ENCODE data around the gene CORO2B.

CORO2B gene

GRCh38 chr15:68706256-68706655 is 127.5 kb downstream of the CORO2B start:
- H3K27me3 ChIP-seq (replicated peaks in 2 of 5; ENCODE audit: control insufficient read depth in 4 of 5, insufficient read depth in 5 of 5, low read length in 4 of 5): no peaks in the 10 kb centered on the region
- CTCF ChIA-PET: interaction anchor here (0.6 kb wide), 1 partner anchor 177 kb away, joined by 3 read pairs; no protein-coding TSS in a partner anchor
- no peak overlapping the region for H3K27ac ChIP-seq (ENCODE audit: insufficient read depth in 1 of 2, low read depth in 1 of 2, low read length in 2 of 2, poor library complexity in 1 of 2, severe bottlenecking in 2 of 2)
- no peak for DNase-seq
- POLR2A ChIA-PET: no interaction called here
- no peak overlapping the region for H3K4me3 ChIP-seq (ENCODE audit: control insufficient read depth in 1 of 7, extremely low read depth in 1 of 7, insufficient read depth in 4 of 7, low read depth in 2 of 7, low read length in 6 of 7)
- H3K4me1 ChIP-seq (ENCODE audit: control extremely low read depth in 1 of 4, control insufficient read depth in 4 of 4, insufficient read depth in 4 of 4, low read length in 3 of 4): peaks cover 0 to 13% (median 8%) of the 10 kb centered on the region in 4 experiments
- no peaks in the 10 kb centered on the region for H3K9me3 ChIP-seq (ENCODE audit: control extremely low read depth in 1 of 5, control insufficient read depth in 4 of 5, insufficient read depth in 2 of 5, low read depth in 1 of 5, low read length in 4 of 5)
- 95% methylated on average over 4 of the region's 4 CpGs for WGBS (ENCODE audit: insufficient coverage)
- no peaks in the 10 kb centered on the region for H3K36me3 ChIP-seq (ENCODE audit: control insufficient read depth in 4 of 4, insufficient read depth in 4 of 4, low read length in 3 of 4)

- ChIA-PET CTCF (no interaction called here), POLR2A (no interaction called here)
- no peak for DNase-seq
- H3K36me3 ChIP-seq (ENCODE audit: control insufficient read depth in 4 of 4, insufficient read depth in 4 of 4, low read length in 3 of 4): no peaks in the 10 kb centered on the region
- whole genome bisulfite sequencing (ENCODE audit: insufficient coverage): 96% methylated on average over 11 of the region's 11 CpGs
- H3K4me1 ChIP-seq (ENCODE audit: control extremely low read depth in 1 of 4, control insufficient read depth in 4 of 4, insufficient read depth in 4 of 4, low read length in 3 of 4): peaks cover 0 to 13% (median 8%) of the 10 kb centered on the region in 4 experiments
- H3K9me3 ChIP-seq (ENCODE audit: control extremely low read depth in 1 of 5, control insufficient read depth in 4 of 5, insufficient read depth in 2 of 5, low read depth in 1 of 5, low read length in 4 of 5): no peaks in the 10 kb centered on the region
- no peak overlapping the region for H3K4me3 ChIP-seq (ENCODE audit: control insufficient read depth in 1 of 7, extremely low read depth in 1 of 7, insufficient read depth in 4 of 7, low read depth in 2 of 7, low read length in 6 of 7)
- no peak overlapping the region for H3K27ac ChIP-seq (ENCODE audit: insufficient read depth in 1 of 2, low read depth in 1 of 2, low read length in 2 of 2, poor library complexity in 1 of 2, severe bottlenecking in 2 of 2)
- H3K27me3 ChIP-seq (replicated peaks in 2 of 5; ENCODE audit: control insufficient read depth in 4 of 5, insufficient read depth in 5 of 5, low read length in 4 of 5): no peaks in the 10 kb centered on the region
These were observed 128.1 kb downstream of the CORO2B start for GRCh38 chr15:68706931-68707330.

DNA sequence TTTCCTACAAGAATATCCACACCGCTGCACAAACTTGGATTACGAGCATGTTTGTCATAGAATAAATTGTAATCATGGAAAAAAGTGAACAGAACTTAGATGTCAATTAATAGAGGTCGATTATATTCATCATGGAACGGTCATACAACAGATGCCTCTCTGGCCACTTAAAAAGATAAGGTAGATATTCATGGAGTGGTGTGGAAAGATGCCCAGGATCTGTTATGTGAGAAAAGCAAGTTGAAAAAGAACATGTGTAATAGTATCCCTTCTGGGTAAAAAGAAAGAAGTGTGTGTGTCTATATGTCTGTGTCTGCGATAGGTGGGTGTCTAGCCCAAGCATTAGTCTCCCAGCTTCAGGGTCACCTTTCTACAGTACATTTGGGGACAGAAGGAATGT is 128.6 kb downstream of the CORO2B start:
- Histone ChIP-seq H3K27me3 (replicated peaks in 2 of 5; ENCODE audit: control insufficient read depth in 4 of 5, insufficient read depth in 5 of 5, low read length in 4 of 5) (no peaks in the 10 kb centered on the region), H3K4me3 (ENCODE audit: control insufficient read depth in 1 of 7, extremely low read depth in 1 of 7, insufficient read depth in 4 of 7, low read depth in 2 of 7, low read length in 6 of 7) (no peak overlapping the region), H3K9me3 (ENCODE audit: control extremely low read depth in 1 of 5, control insufficient read depth in 4 of 5, insufficient read depth in 2 of 5, low read depth in 1 of 5, low read length in 4 of 5) (no peaks in the 10 kb centered on the region), H3K27ac (ENCODE audit: insufficient read depth in 1 of 2, low read depth in 1 of 2, low read length in 2 of 2, poor library complexity in 1 of 2, severe bottlenecking in 2 of 2) (no peak overlapping the region), H3K4me1 (ENCODE audit: control extremely low read depth in 1 of 4, control insufficient read depth in 4 of 4, insufficient read depth in 4 of 4, low read length in 3 of 4) (peaks cover 0 to 13% (median 8%) of the 10 kb centered on the region in 4 experiments), H3K36me3 (ENCODE audit: control insufficient read depth in 4 of 4, insufficient read depth in 4 of 4, low read length in 3 of 4) (no peaks in the 10 kb centered on the region)
- ChIA-PET POLR2A (no interaction called here), CTCF (interaction anchor here (0.6 kb wide), 1 partner anchor 10 kb away, joined by 3 read pairs; no protein-coding TSS in a partner anchor)
- no peak for DNase-seq
- WGBS (ENCODE audit: insufficient coverage): 98% methylated on average over 3 of the region's 5 CpGs

DNA sequence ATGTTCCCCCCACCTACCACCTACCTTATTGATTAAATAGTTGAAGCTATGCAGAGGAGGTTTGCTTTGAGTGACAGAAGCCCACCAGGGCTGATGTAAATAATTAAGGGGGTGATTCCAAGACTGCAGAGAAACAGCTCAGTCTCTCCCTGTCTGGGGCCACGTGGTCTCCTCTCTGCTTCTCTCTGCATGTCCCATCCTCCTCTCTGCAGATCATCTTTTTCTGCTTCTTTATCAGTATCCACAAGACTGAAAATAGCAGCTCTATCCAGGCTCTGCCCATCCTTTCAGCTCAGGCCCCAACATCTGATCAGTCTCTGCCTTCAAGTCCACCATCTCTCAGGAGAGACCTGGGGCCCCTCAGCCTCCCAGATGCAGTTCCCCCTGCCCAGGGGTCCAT is 131.1 kb downstream of the CORO2B start:
- Histone ChIP-seq H3K9me3 (ENCODE audit: control extremely low read depth in 1 of 5, control insufficient read depth in 4 of 5, insufficient read depth in 2 of 5, low read depth in 1 of 5, low read length in 4 of 5) (no peaks in the 10 kb centered on the region), H3K4me3 (ENCODE audit: control insufficient read depth in 1 of 7, extremely low read depth in 1 of 7, insufficient read depth in 4 of 7, low read depth in 2 of 7, low read length in 6 of 7) (no peak overlapping the region), H3K4me1 (ENCODE audit: control extremely low read depth in 1 of 4, control insufficient read depth in 4 of 4, insufficient read depth in 4 of 4, low read length in 3 of 4) (peaks cover 0 to 1% (median under 1%) of the 10 kb centered on the region in 4 experiments), H3K27ac (ENCODE audit: insufficient read depth in 1 of 2, low read depth in 1 of 2, low read length in 2 of 2, poor library complexity in 1 of 2, severe bottlenecking in 2 of 2) (no peak overlapping the region), H3K27me3 (replicated peaks in 2 of 5; ENCODE audit: control insufficient read depth in 4 of 5, insufficient read depth in 5 of 5, low read length in 4 of 5) (no peaks in the 10 kb centered on the region), H3K36me3 (ENCODE audit: control insufficient read depth in 4 of 4, insufficient read depth in 4 of 4, low read length in 3 of 4) (no peaks in the 10 kb centered on the region)
- ChIA-PET POLR2A (no interaction called here), CTCF (no interaction called here)
- DNase-seq: no peak
- WGBS (ENCODE audit: insufficient coverage): 83% methylated on average over 1 of the region's 1 CpG

- ChIA-PET POLR2A (no interaction called here), CTCF (no interaction called here)
- no peak for DNase-seq
- H3K9me3 ChIP-seq (ENCODE audit: control extremely low read depth in 1 of 5, control insufficient read depth in 4 of 5, insufficient read depth in 2 of 5, low read depth in 1 of 5, low read length in 4 of 5): no peaks in the 10 kb centered on the region
- H3K4me1 ChIP-seq (ENCODE audit: control extremely low read depth in 1 of 4, control insufficient read depth in 4 of 4, insufficient read depth in 4 of 4, low read length in 3 of 4): no peaks in the 10 kb centered on the region
- H3K4me3 ChIP-seq (ENCODE audit: control insufficient read depth in 1 of 7, extremely low read depth in 1 of 7, insufficient read depth in 4 of 7, low read depth in 2 of 7, low read length in 6 of 7): no peak overlapping the region
- H3K36me3 ChIP-seq (ENCODE audit: control insufficient read depth in 4 of 4, insufficient read depth in 4 of 4, low read length in 3 of 4): no peaks in the 10 kb centered on the region
- 98% methylated on average over 7 of the region's 16 CpGs for WGBS (ENCODE audit: insufficient coverage)
- no peak overlapping the region for H3K27ac ChIP-seq (ENCODE audit: insufficient read depth in 1 of 2, low read depth in 1 of 2, low read length in 2 of 2, poor library complexity in 1 of 2, severe bottlenecking in 2 of 2)
- no peaks in the 10 kb centered on the region for H3K27me3 ChIP-seq (replicated peaks in 2 of 5; ENCODE audit: control insufficient read depth in 4 of 5, insufficient read depth in 5 of 5, low read length in 4 of 5)
These were observed 131.7 kb downstream of the CORO2B start for GRCh38 chr15:68710536-68710935.

DNA sequence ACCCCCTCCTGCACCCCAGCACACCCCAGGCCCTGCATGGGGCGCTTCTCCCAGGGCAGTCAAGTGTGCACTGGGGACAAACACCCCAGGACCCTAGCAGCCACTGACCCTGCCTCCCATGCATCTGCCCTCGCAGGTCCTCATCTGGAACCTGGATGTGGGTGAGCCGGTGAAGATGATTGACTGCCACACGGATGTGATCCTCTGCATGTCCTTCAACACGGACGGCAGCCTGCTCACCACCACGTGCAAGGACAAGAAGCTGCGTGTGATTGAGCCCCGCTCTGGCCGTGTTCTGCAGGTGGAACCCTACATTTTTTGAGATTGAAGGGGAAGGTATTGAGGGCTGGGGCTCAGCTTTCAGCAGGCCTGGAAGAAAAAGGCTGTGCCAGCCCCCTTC is 132.6 kb downstream of the CORO2B start:
- WGBS (ENCODE audit: insufficient coverage): 100% methylated on average over 9 of the region's 10 CpGs
- no peak overlapping the region for H3K4me3 ChIP-seq (ENCODE audit: control insufficient read depth in 1 of 7, extremely low read depth in 1 of 7, insufficient read depth in 4 of 7, low read depth in 2 of 7, low read length in 6 of 7)
- no peak overlapping the region for H3K27ac ChIP-seq (ENCODE audit: insufficient read depth in 1 of 2, low read depth in 1 of 2, low read length in 2 of 2, poor library complexity in 1 of 2, severe bottlenecking in 2 of 2)
- H3K36me3 ChIP-seq (ENCODE audit: control insufficient read depth in 4 of 4, insufficient read depth in 4 of 4, low read length in 3 of 4): no peaks in the 10 kb centered on the region
- ChIA-PET CTCF (no interaction called here), POLR2A (no interaction called here)
- H3K9me3 ChIP-seq (ENCODE audit: control extremely low read depth in 1 of 5, control insufficient read depth in 4 of 5, insufficient read depth in 2 of 5, low read depth in 1 of 5, low read length in 4 of 5): no peaks in the 10 kb centered on the region
- no peaks in the 10 kb centered on the region for H3K27me3 ChIP-seq (replicated peaks in 2 of 5; ENCODE audit: control insufficient read depth in 4 of 5, insufficient read depth in 5 of 5, low read length in 4 of 5)
- no peaks in the 10 kb centered on the region for H3K4me1 ChIP-seq (ENCODE audit: control extremely low read depth in 1 of 4, control insufficient read depth in 4 of 4, insufficient read depth in 4 of 4, low read length in 3 of 4)
- no peak for DNase-seq

- WGBS (ENCODE audit: insufficient coverage): 89% methylated on average over 3 of the region's 4 CpGs
- no peaks in the 10 kb centered on the region for H3K9me3 ChIP-seq (ENCODE audit: control extremely low read depth in 1 of 5, control insufficient read depth in 4 of 5, insufficient read depth in 2 of 5, low read depth in 1 of 5, low read length in 4 of 5)
- DNase-seq: no peak
- no peaks in the 10 kb centered on the region for H3K27me3 ChIP-seq (replicated peaks in 2 of 5; ENCODE audit: control insufficient read depth in 4 of 5, insufficient read depth in 5 of 5, low read length in 4 of 5)
- no peaks in the 10 kb centered on the region for H3K36me3 ChIP-seq (ENCODE audit: control insufficient read depth in 4 of 4, insufficient read depth in 4 of 4, low read length in 3 of 4)
- H3K4me1 ChIP-seq (ENCODE audit: control extremely low read depth in 1 of 4, control insufficient read depth in 4 of 4, insufficient read depth in 4 of 4, low read length in 3 of 4): peaks cover 0 to 7% (median 6%) of the 10 kb centered on the region in 4 experiments
- ChIA-PET POLR2A (no interaction called here), CTCF (no interaction called here)
- H3K27ac ChIP-seq (ENCODE audit: insufficient read depth in 1 of 2, low read depth in 1 of 2, low read length in 2 of 2, poor library complexity in 1 of 2, severe bottlenecking in 2 of 2): no peak overlapping the region
- H3K4me3 ChIP-seq (ENCODE audit: control insufficient read depth in 1 of 7, extremely low read depth in 1 of 7, insufficient read depth in 4 of 7, low read depth in 2 of 7, low read length in 6 of 7): no peak overlapping the region
These were observed 134.1 kb downstream of the CORO2B start for GRCh38 chr15:68712886-68713285.

Data from common myeloid progenitor, CD34-positive (primary cell).